ENCODE results near the gene HDAC5.
"Not testable (repeated sequence)": the region's sequence is repeated elsewhere in the genome, so short reads cannot be mapped to it uniquely, and the experiment has no call there.

Gene HDAC5

GRCh38 chr17:44059101-44059892, 64.1 kb downstream of the HDAC5 start:
- peaks cover 47% of the 10 kb centered on the region for H4K20me1 ChIP-seq (ENCODE audit: insufficient read depth, low read length, poor library complexity, severe bottlenecking)
- H3K79me2 ChIP-seq (ENCODE audit: insufficient read depth, low read length) = peaks cover 84% of the 10 kb centered on the region

GRCh38 chr17:44053125-44053872, 70.1 kb downstream of the HDAC5 start:
- H3K9ac ChIP-seq (ENCODE audit: low read depth, low read length, poor library complexity, severe bottlenecking) = no peak overlapping the region
- H3K4me2 ChIP-seq (ENCODE audit: low read depth, low read length, poor library complexity, severe bottlenecking) = no peak overlapping the region
- H3K27me3 ChIP-seq (ENCODE audit: insufficient read depth, low read length, poor library complexity, severe bottlenecking) = no peaks in the 10 kb centered on the region
- no peaks in the 10 kb centered on the region for H3K4me1 ChIP-seq (ENCODE audit: insufficient read depth, low read length, poor library complexity, severe bottlenecking)
- peaks cover 7% of the 10 kb centered on the region for H4K20me1 ChIP-seq (ENCODE audit: insufficient read depth, low read length, poor library complexity, severe bottlenecking)
- no peaks in the 10 kb centered on the region for H3K9me2 ChIP-seq (replicated peaks; ENCODE audit: low read depth, low read length)
- no peak overlapping the region for H2AFZ ChIP-seq (ENCODE audit: low read length)
- TF ChIP-seq EZH2phosphoT487 (IDR thresholded peaks at IDR 0.05; ENCODE audit: borderline replicate concordance) (no peak), CTCF (conservative IDR thresholded peaks at IDR 0.05; ENCODE audit: low read length) (no peak)
- H3K9me3 ChIP-seq (ENCODE audit: insufficient read depth, low read depth, low read length) = no peaks in the 10 kb centered on the region
- H3K36me3 ChIP-seq (ENCODE audit: insufficient read depth, low read length) = peaks cover 66% of the 10 kb centered on the region; the same call in 1 of the 2 replicates
- no peaks in the 10 kb centered on the region for H3F3A ChIP-seq (ENCODE audit: low read depth)
- H3K79me2 ChIP-seq (ENCODE audit: insufficient read depth, low read length) = peaks cover 71% of the 10 kb centered on the region; the same call in 1 of the 2 replicates
- H3K4me3 ChIP-seq (ENCODE audit: low read length, poor library complexity, severe bottlenecking) = no peak overlapping the region

More at GRCh38 chr17:44059101-44059892, 64.1 kb downstream of the HDAC5 start:
- Histone ChIP-seq H3K9me3 (ENCODE audit: insufficient read depth, low read depth, low read length) (no peaks in the 10 kb centered on the region), H3K36me3 (ENCODE audit: insufficient read depth, low read length) (peaks cover 53% of the 10 kb centered on the region; the same call in 1 of the 2 replicates), H3F3A (ENCODE audit: low read depth) (no peaks in the 10 kb centered on the region), H3K9me2 (replicated peaks; ENCODE audit: low read depth, low read length) (no peaks in the 10 kb centered on the region), H3K4me1 (ENCODE audit: insufficient read depth, low read length, poor library complexity, severe bottlenecking) (peaks cover 21% of the 10 kb centered on the region), H3K27me3 (ENCODE audit: insufficient read depth, low read length, poor library complexity, severe bottlenecking) (no peaks in the 10 kb centered on the region), H3K4me2 (ENCODE audit: low read depth, low read length, poor library complexity, severe bottlenecking) (no peak overlapping the region), H3K9ac (ENCODE audit: low read depth, low read length, poor library complexity, severe bottlenecking) (no peak overlapping the region), H2AFZ (ENCODE audit: low read length) (no peak overlapping the region), H3K4me3 (ENCODE audit: low read length, poor library complexity, severe bottlenecking) (no peak overlapping the region)
- TF ChIP-seq CTCF (conservative IDR thresholded peaks at IDR 0.05; ENCODE audit: low read length) (no peak), EZH2phosphoT487 (IDR thresholded peaks at IDR 0.05; ENCODE audit: borderline replicate concordance) (no peak)

GRCh38 chr17:44049294-44050060, 74.0 kb downstream of the HDAC5 start:
- H3K79me2 ChIP-seq (ENCODE audit: insufficient read depth, low read length) = peaks cover 67% of the 10 kb centered on the region
- no peaks in the 10 kb centered on the region for H3K4me1 ChIP-seq (ENCODE audit: insufficient read depth, low read length, poor library complexity, severe bottlenecking)
- H4K20me1 ChIP-seq (ENCODE audit: insufficient read depth, low read length, poor library complexity, severe bottlenecking) = peaks cover 15% of the 10 kb centered on the region
- TF ChIP-seq EZH2phosphoT487 (IDR thresholded peaks at IDR 0.05; ENCODE audit: borderline replicate concordance) (no peak), CTCF (conservative IDR thresholded peaks at IDR 0.05; ENCODE audit: low read length) (no peak)
- no peak overlapping the region for H2AFZ ChIP-seq (ENCODE audit: low read length)
- no peak overlapping the region for H3K9ac ChIP-seq (ENCODE audit: low read depth, low read length, poor library complexity, severe bottlenecking)
- no peaks in the 10 kb centered on the region for H3K9me3 ChIP-seq (ENCODE audit: insufficient read depth, low read depth, low read length)
- H3K36me3 ChIP-seq (ENCODE audit: insufficient read depth, low read length) = peaks cover 61% of the 10 kb centered on the region; the same call in 1 of the 2 replicates
- no peaks in the 10 kb centered on the region for H3K27me3 ChIP-seq (ENCODE audit: insufficient read depth, low read length, poor library complexity, severe bottlenecking)
- no peaks in the 10 kb centered on the region for H3F3A ChIP-seq (ENCODE audit: low read depth)
- no peak overlapping the region for H3K4me3 ChIP-seq (ENCODE audit: low read length, poor library complexity, severe bottlenecking)
- H3K4me2 ChIP-seq (ENCODE audit: low read depth, low read length, poor library complexity, severe bottlenecking) = no peak overlapping the region
- H3K9me2 ChIP-seq (replicated peaks; ENCODE audit: low read depth, low read length) = no peaks in the 10 kb centered on the region

GRCh38 chr17:44046893-44047292, 76.5 kb downstream of the HDAC5 start:
- Histone ChIP-seq H4K20me1 (ENCODE audit: insufficient read depth, low read length, poor library complexity, severe bottlenecking) (peaks cover 23% of the 10 kb centered on the region), H3K79me2 (ENCODE audit: insufficient read depth, low read length) (peaks cover 67% of the 10 kb centered on the region), H3K36me3 (ENCODE audit: insufficient read depth, low read length) (peaks cover 42% of the 10 kb centered on the region; the same call in 1 of the 2 replicates)
- not testable (repeated sequence) for H3F3A ChIP-seq (ENCODE audit: low read depth); H3K27me3 ChIP-seq (ENCODE audit: insufficient read depth, low read length, poor library complexity, severe bottlenecking); H3K4me1 ChIP-seq (ENCODE audit: insufficient read depth, low read length, poor library complexity, severe bottlenecking); H3K4me2 ChIP-seq (ENCODE audit: low read depth, low read length, poor library complexity, severe bottlenecking); H3K9me3 ChIP-seq (ENCODE audit: insufficient read depth, low read depth, low read length); H3K9ac ChIP-seq (ENCODE audit: low read depth, low read length, poor library complexity, severe bottlenecking); H3K9me2 ChIP-seq (replicated peaks; ENCODE audit: low read depth, low read length); H3K4me3 ChIP-seq (ENCODE audit: low read length, poor library complexity, severe bottlenecking); H2AFZ ChIP-seq (ENCODE audit: low read length)

All from Loucy (cell line).